H1 (cell line): Measurements from ENCODE around the gene XCL1. TPM values are rescaled to one million over a fixed set of nuclear protein-coding genes. Genes with fewer than 3 reads are reported as not detected.

Experiments
- CTCF ChIA-PET: fragments of 300-600 bp; sonication (Branson Sonifier 250); formaldehyde crosslinking; loops from one replicate; lab custom pipeline; 2021; ENCODE audit not compliant: partially characterized antibody; lab: Charles Lee
- POLR2A ChIA-PET: fragments of 300-600 bp; sonication (Branson Sonifier 250); formaldehyde crosslinking; loops from one replicate; lab custom pipeline; 2021; ENCODE audit warnings: inconsistent platforms; ENCODE audit not compliant: partially characterized antibody; lab: Charles Lee
- DNase-seq, 2 experiments: peaks; one replicate each; pipeline versions ENCODE4 v3.0.0 to v3.0.0-alpha.2; 2010 to 2022; ENCODE audit warnings: low spot score in 2 of 2, low read depth in 1 of 2, mixed read lengths in 1 of 2
- FAIRE-seq: peaks from 2 replicates; lab custom pipeline; 2011; peaks lifted over from hg19 to GRCh38; lab: Jason Lieb, UNC
- H2AFZ ChIP-seq: 2 replicates; pipeline ENCODE4 v1.8.1; 2012; ENCODE audit warnings: low read length, inconsistent platforms
- H2AK5ac ChIP-seq: 2 replicates; pipeline ENCODE4 v1.6.1; 2013; ENCODE audit warnings: low read depth, low read length
- H2BK120ac ChIP-seq: replicated peaks from 2 replicates; pipeline ENCODE3; 2013; ENCODE audit warnings: low read depth, low read length, inconsistent platforms
- H2BK12ac ChIP-seq: 2 replicates; pipeline ENCODE4 v1.6.1; 2013; ENCODE audit warnings: low read depth, low read length
- H2BK15ac ChIP-seq: 2 replicates; pipeline ENCODE4 v1.6.1; 2013; ENCODE audit warnings: low read length
- H2BK20ac ChIP-seq: 2 replicates; pipeline ENCODE4 v1.6.1; 2013; ENCODE audit warnings: low read length
- H2BK5ac ChIP-seq: 2 replicates; pipeline ENCODE4 v1.6.1; 2013; ENCODE audit warnings: low read depth, low read length
- H3K14ac ChIP-seq: 2 replicates; pipeline ENCODE4 v1.6.1; 2013; ENCODE audit warnings: inconsistent platforms; ENCODE audit not compliant: insufficient read length
- H3K18ac ChIP-seq: 2 replicates; pipeline ENCODE4 v1.6.1; 2013; ENCODE audit warnings: low read length; ENCODE audit errors: extremely low read depth
- H3K23ac ChIP-seq: 2 replicates; pipeline ENCODE4 v1.6.1; 2013; ENCODE audit warnings: inconsistent platforms; ENCODE audit not compliant: insufficient read length
- H3K23me2 ChIP-seq: 2 replicates; pipeline ENCODE4 v1.6.1; 2013; ENCODE audit warnings: low read depth, low read length
- H3K27ac ChIP-seq: 2 replicates; pipeline ENCODE4 v1.6.1; 2011; ENCODE audit warnings: low read depth, low read length, inconsistent platforms
- H3K27me3 ChIP-seq, 4 experiments: replicated peaks in 1 of 4; 1 replicate in 1 of 4; 2 replicates in 3 of 4; pipeline versions ENCODE4 v1.6.1 to v1.8.1; 2011 to 2013; ENCODE audit warnings: low read length in 3 of 4, mild to moderate bottlenecking in 3 of 4, inconsistent platforms in 2 of 4, mixed read lengths in 2 of 4, moderate library complexity in 1 of 4; ENCODE audit not compliant: control insufficient read depth in 3 of 4, insufficient read depth in 3 of 4; ENCODE audit errors: extremely low read depth in 1 of 4
- H3K36me3 ChIP-seq, 4 experiments: 2 replicates each; pipeline versions ENCODE4 v1.6.1 to v1.8.1; 2011 to 2013; ENCODE audit warnings: mild to moderate bottlenecking in 4 of 4, low read length in 3 of 4, moderate library complexity in 2 of 4, control low read depth in 1 of 4, inconsistent platforms in 1 of 4; ENCODE audit not compliant: insufficient read depth in 4 of 4, control insufficient read depth in 2 of 4
- H3K4ac ChIP-seq: replicated peaks from 2 replicates; pipeline ENCODE3; 2013; ENCODE audit warnings: low read length, low read depth, mixed read lengths, inconsistent platforms; ENCODE audit not compliant: insufficient read length
- H3K4me1 ChIP-seq, 4 experiments: replicated peaks in 1 of 4; 1 replicate in 1 of 4; 2 replicates in 3 of 4; pipeline versions ENCODE4 v1.6.1 to v1.8.1; 2011 to 2013; ENCODE audit warnings: low read length in 3 of 4, inconsistent platforms in 2 of 4, mixed read lengths in 1 of 4; ENCODE audit not compliant: insufficient read depth in 4 of 4, control insufficient read depth in 3 of 4
- H3K4me2 ChIP-seq, 2 experiments: 2 replicates each; pipeline versions ENCODE4 v1.6.1 to v1.8.1; 2011 to 2013; ENCODE audit warnings: low read depth in 2 of 2, low read length in 2 of 2, control low read depth in 1 of 2, inconsistent platforms in 1 of 2, mild to moderate bottlenecking in 1 of 2; ENCODE audit not compliant: insufficient read depth in 1 of 2
- H3K4me3 ChIP-seq, 4 experiments: fragments of 200-600, 300-600 bp in 1 of 4; sonication (generic), shearing (Covaris generic), sonication (Bioruptor Twin) in 1 of 4; 2 replicates each; pipeline versions ENCODE4 v1.5.1 to v1.8.1; 2011 to 2016; ENCODE audit warnings: low read length in 4 of 4, low read depth in 3 of 4, control low read depth in 2 of 4, inconsistent platforms in 2 of 4, mild to moderate bottlenecking in 2 of 4, mixed read lengths in 1 of 4, moderate library complexity in 1 of 4; ENCODE audit not compliant: insufficient read depth in 2 of 4; ENCODE audit errors: extremely low read depth in 1 of 4
- H3K56ac ChIP-seq: replicated peaks from 2 replicates; pipeline ENCODE3; 2013; ENCODE audit warnings: low read depth, mild to moderate bottlenecking, mixed read lengths, low read length, inconsistent platforms; ENCODE audit not compliant: insufficient read length
- H3K79me1 ChIP-seq: 2 replicates; pipeline ENCODE4 v1.6.1; 2013; ENCODE audit warnings: low read depth, low read length, control low read depth
- H3K79me2 ChIP-seq, 2 experiments: 2 replicates each; pipeline versions ENCODE4 v1.6.1 to v1.8.1; 2012 to 2013; ENCODE audit warnings: low read length in 2 of 2, mild to moderate bottlenecking in 2 of 2, inconsistent platforms in 1 of 2; ENCODE audit not compliant: insufficient read depth in 2 of 2, control insufficient read depth in 1 of 2
- H3K9ac ChIP-seq, 4 experiments: replicated peaks in 1 of 4; 1 replicate in 1 of 4; 2 replicates in 3 of 4; pipeline versions ENCODE4 v1.6.1 to v1.8.1; 2011 to 2013; ENCODE audit warnings: low read depth in 3 of 4, low read length in 3 of 4, control low read depth in 2 of 4, mild to moderate bottlenecking in 2 of 4, moderate library complexity in 2 of 4, inconsistent platforms in 1 of 4; ENCODE audit errors: extremely low read depth in 1 of 4
- H3K9me3 ChIP-seq, 2 experiments: 2 replicates each; pipeline versions ENCODE4 v1.6.1 to v1.8.1; 2012 to 2013; ENCODE audit warnings: mild to moderate bottlenecking in 2 of 2, moderate library complexity in 2 of 2, control low read depth in 1 of 2, inconsistent platforms in 1 of 2, low read depth in 1 of 2, low read length in 1 of 2, mixed read lengths in 1 of 2; ENCODE audit not compliant: insufficient read depth in 2 of 2
- H4K20me1 ChIP-seq, 2 experiments: replicated peaks in 1 of 2; 2 replicates each; pipeline versions ENCODE3 to v1.8.1; 2011 to 2013; ENCODE audit warnings: inconsistent platforms in 2 of 2, low read length in 2 of 2, mild to moderate bottlenecking in 1 of 2; ENCODE audit not compliant: insufficient read depth in 2 of 2, control insufficient read depth in 1 of 2
- H4K5ac ChIP-seq: 2 replicates; pipeline ENCODE4 v1.6.1; 2013; ENCODE audit warnings: low read length, low read depth, mixed read lengths, inconsistent platforms; ENCODE audit not compliant: insufficient read length
- H4K8ac ChIP-seq: 2 replicates; pipeline ENCODE4 v1.8.0; 2013; ENCODE audit warnings: mild to moderate bottlenecking, moderate library complexity, low read length, inconsistent platforms; ENCODE audit not compliant: insufficient read depth; ENCODE audit errors: extremely low read depth
- H4K91ac ChIP-seq: replicated peaks from 2 replicates; pipeline ENCODE3; 2013; ENCODE audit warnings: low read length, mixed read lengths, inconsistent platforms; ENCODE audit not compliant: insufficient read length
- BCL11A ChIP-seq, 2 experiments: IDR thresholded peaks; one replicate each; pipeline ENCODE4 v1.6.1; 2011; ENCODE audit warnings: low read depth in 2 of 2, low read length in 2 of 2, mild to moderate bottlenecking in 2 of 2
- CHD1 ChIP-seq: IDR thresholded peaks from 2 replicates; pipeline ENCODE4 v1.6.1; 2012; ENCODE audit warnings: low read depth, low read length, improper control_type of control experiment
- CHD2 ChIP-seq: IDR thresholded peaks from 2 replicates; pipeline ENCODE4 v1.6.1; 2012; ENCODE audit warnings: low read length, improper control_type of control experiment
- EGR1 ChIP-seq: IDR thresholded peaks from 2 replicates; pipeline ENCODE4 v1.6.1; 2011; ENCODE audit warnings: low read depth, low read length, borderline replicate concordance
- GTF2F1 ChIP-seq: IDR thresholded peaks from 2 replicates; pipeline ENCODE4 v1.6.1; 2012; ENCODE audit warnings: low read depth, low read length, improper control_type of control experiment, borderline replicate concordance
- JUND ChIP-seq: IDR thresholded peaks from 2 replicates; pipeline ENCODE4 v1.6.1; 2011; ENCODE audit warnings: mild to moderate bottlenecking, improper control_type of control experiment, low read length
- POLR2A ChIP-seq, 2 experiments: IDR thresholded peaks; 1 replicate in 1 of 2; 2 replicates in 1 of 2; pipeline ENCODE4 v1.6.1; 2011; ENCODE audit warnings: low read depth in 2 of 2, low read length in 2 of 2, mild to moderate bottlenecking in 2 of 2; ENCODE audit errors: control extremely low read depth in 1 of 2
- RFX5 ChIP-seq: IDR thresholded peaks from 2 replicates; pipeline ENCODE4 v1.6.1; 2011; ENCODE audit warnings: low read depth, low read length, improper control_type of control experiment, borderline replicate concordance
- SRF ChIP-seq: IDR thresholded peaks from 2 replicates; pipeline ENCODE4 v1.6.1; 2011; ENCODE audit warnings: mild to moderate bottlenecking, low read depth, low read length, moderate library complexity
- TBP ChIP-seq: IDR thresholded peaks from 2 replicates; pipeline ENCODE4 v1.6.1; 2011; ENCODE audit warnings: low read depth, low read length, improper control_type of control experiment
- TEAD4 ChIP-seq: IDR thresholded peaks from 2 replicates; pipeline ENCODE4 v1.6.1; 2012; ENCODE audit warnings: low read depth, low read length, inconsistent platforms, mixed read lengths
- ZNF274 ChIP-seq: IDR thresholded peaks from 2 replicates; pipeline ENCODE4 v1.7.0; 2012; ENCODE audit warnings: low read length, borderline replicate concordance; ENCODE audit errors: extremely low read depth
- WGBS, 2 experiments: shearing (Covaris generic) in 1 of 2; methylation state at CpG; one replicate each; pipeline versions ENCODE4 v1.1.6 to v1.1.7; 2013 to 2015; ENCODE audit warnings: low lambda C conversion rate in 2 of 2, mixed read lengths in 2 of 2, inconsistent platforms in 1 of 2, low coverage in 1 of 2, missing lambda C conversion rate in 1 of 2; ENCODE audit not compliant: insufficient replicate concordance in 2 of 2, insufficient coverage in 1 of 2, insufficient read length in 1 of 2; ENCODE audit errors: extremely low coverage in 1 of 2, missing lambda C conversion rate in 1 of 2; 5-methylcytosine and 5-hydroxymethylcytosine counted together
- polyA plus RNA-seq, 7 experiments: library from polyadenylated mRNA; depleted of rRNA in 3 of 7; stranded (reverse) in 5 of 7; unstranded in 2 of 7; fragments of >200 nt in 5 of 7; fragments of 200-250 nt in 2 of 7; gene quantifications; 1 replicate in 5 of 7; 2 replicates in 1 of 7; 4 replicates in 1 of 7; pipeline versions ENCODE4 v1.2.1 to v1.2.3, GENCODE V29; 2011 to 2013; ENCODE audit warnings: missing spikeins in 2 of 7, mixed read lengths in 2 of 7
- total RNA-seq: library from RNA; stranded (reverse); fragmentation: NEBNext Ultra II Directional; extraction: Animal tissue kit (Norgen Biotek cat#: 25700); gene quantifications from 2 replicates; pipeline ENCODE4 v1.2.1, GENCODE V29; 2021
- TF ChIP-seq, protein P1 (sequence below): IDR thresholded peaks from 2 replicates; pipeline ENCODE4 v1.6.1; 2012; ENCODE audit warnings: low read length, inconsistent platforms

The XCL1 gene
- total and polyA plus RNA-seq, 2 of the 8 experiments (the other 6 are each of a cell fraction or from before 2014, with no cell fraction given) = 0.39 to 0.63 TPM

DNA sequence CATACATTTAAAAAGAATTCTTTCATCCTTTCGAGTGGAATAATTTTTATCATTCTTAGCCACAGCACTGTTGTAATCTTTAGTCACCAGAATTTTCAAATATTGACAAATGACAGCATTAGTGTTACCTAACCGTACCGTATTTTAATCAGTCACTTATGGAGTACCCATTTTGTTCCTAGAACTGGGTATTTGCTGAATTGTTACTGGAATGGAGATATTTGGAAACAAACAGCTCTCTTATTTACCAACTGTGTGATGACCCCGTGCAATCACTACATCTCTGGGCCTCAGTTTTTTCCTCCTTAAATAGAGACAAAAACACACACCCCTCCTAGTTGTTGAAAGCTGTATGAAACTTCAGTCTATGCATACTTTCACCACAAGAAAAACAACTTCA is 24.7 kb upstream of the XCL1 start:
- no peak overlapping the region for H2BK12ac ChIP-seq
- no peak overlapping the region for H3K4me2 ChIP-seq
- H3K79me2 ChIP-seq = no peaks in the 10 kb centered on the region
- H3K4ac ChIP-seq = no peak overlapping the region
- ChIA-PET CTCF (interaction anchor here (1.2 to 1.8 kb wide), 4 partner anchors 48 to 209 kb away, joined by 3 to 6 read pairs (median 4); no protein-coding TSS in a partner anchor), POLR2A (no interaction called here)
- no peaks in the 10 kb centered on the region for H4K20me1 ChIP-seq
- H2BK15ac ChIP-seq = no peak overlapping the region
- no peak overlapping the region for H2BK5ac ChIP-seq
- FAIRE-seq (no peak), DNase-seq (no peak)
- no peak overlapping the region for H3K18ac ChIP-seq
- no peaks in the 10 kb centered on the region; a peak in 1 of 7 replicates for H3K4me1 ChIP-seq
- no peak overlapping the region for H3K27ac ChIP-seq
- no peak overlapping the region for H2BK120ac ChIP-seq
- H4K5ac ChIP-seq = no peak overlapping the region
- no peak overlapping the region for H3K9ac ChIP-seq
- H3K23me2 ChIP-seq = no peaks in the 10 kb centered on the region
- H3K56ac ChIP-seq = no peak overlapping the region
- H2AK5ac ChIP-seq = no peak overlapping the region
- no peaks in the 10 kb centered on the region for H3K36me3 ChIP-seq
- 92% methylated on average over 4 of the region's 4 CpGs; no CpG with 5 or more reads in 1 of the 2 experiments for WGBS, 2 experiments
- H4K91ac ChIP-seq = no peak overlapping the region
- no peaks in the 10 kb centered on the region for H3K9me3 ChIP-seq
- H3K4me3 ChIP-seq = no peak overlapping the region
- no peak overlapping the region for H3K14ac ChIP-seq
- no peak overlapping the region for H2AFZ ChIP-seq
- H4K8ac ChIP-seq = no peak overlapping the region
- no peaks in the 10 kb centered on the region for H3K27me3 ChIP-seq
- H3K79me1 ChIP-seq = no peaks in the 10 kb centered on the region
- H2BK20ac ChIP-seq = no peak overlapping the region
- H3K23ac ChIP-seq = no peak overlapping the region
- TF ChIP-seq CHD1 = no peak
- TF ChIP-seq SRF = no peak
- TF ChIP-seq GTF2F1 = no peak
- TF ChIP-seq, protein P1, sequence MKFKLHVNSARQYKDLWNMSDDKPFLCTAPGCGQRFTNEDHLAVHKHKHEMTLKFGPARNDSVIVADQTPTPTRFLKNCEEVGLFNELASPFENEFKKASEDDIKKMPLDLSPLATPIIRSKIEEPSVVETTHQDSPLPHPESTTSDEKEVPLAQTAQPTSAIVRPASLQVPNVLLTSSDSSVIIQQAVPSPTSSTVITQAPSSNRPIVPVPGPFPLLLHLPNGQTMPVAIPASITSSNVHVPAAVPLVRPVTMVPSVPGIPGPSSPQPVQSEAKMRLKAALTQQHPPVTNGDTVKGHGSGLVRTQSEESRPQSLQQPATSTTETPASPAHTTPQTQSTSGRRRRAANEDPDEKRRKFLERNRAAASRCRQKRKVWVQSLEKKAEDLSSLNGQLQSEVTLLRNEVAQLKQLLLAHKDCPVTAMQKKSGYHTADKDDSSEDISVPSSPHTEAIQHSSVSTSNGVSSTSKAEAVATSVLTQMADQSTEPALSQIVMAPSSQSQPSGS = no peak
- TF ChIP-seq ZNF274 = no peak
- no peak for TF ChIP-seq BCL11A (IDR thresholded peaks at IDR 0.05; ENCODE audit: low read depth in 2 of 2, low read length in 2 of 2)
- TF ChIP-seq CHD2 = no peak
- no peak for TF ChIP-seq RFX5
- no peak for TF ChIP-seq TEAD4
- TF ChIP-seq JUND = no peak
- no peak for TF ChIP-seq EGR1
- no peak for TF ChIP-seq POLR2A (IDR thresholded peaks at IDR 0.05; ENCODE audit: control extremely low read depth in 1 of 2, low read depth in 2 of 2, low read length in 2 of 2)
- TF ChIP-seq TBP = no peak
